OCI-LY1 (cell line): ENCODE data around the gene CPLANE2.

ENCODE experiments used
- H2AFZ ChIP-seq: fragments of 200-600 bp; sonication (generic), shearing (Covaris generic); 2 replicates; pipeline ENCODE4 v1.6.0; 2014; ENCODE audit warnings: antibody characterized with exemption, mild to moderate bottlenecking, low read length
- H3F3A ChIP-seq: fragments of 200-600 bp; sonication (generic), shearing (Covaris generic); 2 replicates; pipeline ENCODE4 v1.6.0; 2014; ENCODE audit warnings: mild to moderate bottlenecking, antibody characterized with exemption, low read length, moderate library complexity; ENCODE audit not compliant: insufficient read depth
- H3K27ac ChIP-seq: fragments of 200-600 bp; sonication (generic); 2 replicates; pipeline ENCODE4 v1.5.1; 2014; ENCODE audit warnings: low read length, mixed run types, mild to moderate bottlenecking, low read depth; ENCODE audit not compliant: poor library complexity, severe bottlenecking
- H3K27me3 ChIP-seq: fragments of 200-600 bp; sonication (generic); 2 replicates; pipeline ENCODE4 v1.6.0; 2014; ENCODE audit warnings: antibody characterized with exemption, mild to moderate bottlenecking, low read length, moderate library complexity; ENCODE audit not compliant: insufficient read depth
- H3K36me3 ChIP-seq: fragments of 200-600 bp; sonication (generic); 2 replicates; pipeline ENCODE4 v1.6.1; 2014; ENCODE audit warnings: mild to moderate bottlenecking, antibody characterized with exemption, low read length, moderate library complexity, mixed read lengths; ENCODE audit not compliant: insufficient read depth
- H3K4me1 ChIP-seq: fragments of 200-600 bp; sonication (generic); 2 replicates; pipeline ENCODE4 v1.5.1; 2014; ENCODE audit warnings: mild to moderate bottlenecking, low read length, moderate library complexity; ENCODE audit not compliant: insufficient read depth, severe bottlenecking
- H3K4me2 ChIP-seq: fragments of 200-600 bp; sonication (generic), shearing (Covaris generic); 2 replicates; pipeline ENCODE4 v1.6.1; 2014; ENCODE audit warnings: low read length
- H3K4me3 ChIP-seq: fragments of 200-600 bp; sonication (generic); 2 replicates; pipeline ENCODE4 v1.5.1; 2014; ENCODE audit warnings: low read length, low read depth, mild to moderate bottlenecking, mixed read lengths; ENCODE audit not compliant: poor library complexity, severe bottlenecking
- H3K79me2 ChIP-seq: fragments of 200-600 bp; shearing (Covaris generic); 2 replicates; pipeline ENCODE4 v1.6.1; 2016; ENCODE audit warnings: mixed run types, low read length, mixed read lengths; ENCODE audit not compliant: insufficient read depth
- H3K9ac ChIP-seq: fragments of 200-600 bp; sonication (generic), shearing (Covaris generic); 2 replicates; pipeline ENCODE4 v1.6.1; 2014; ENCODE audit warnings: mild to moderate bottlenecking, low read length, mixed read lengths
- H3K9me2 ChIP-seq: fragments of 200-600 bp; sonication (generic), shearing (Covaris generic); 2 replicates; pipeline ENCODE4 v1.6.1; 2014; ENCODE audit warnings: low read depth, mild to moderate bottlenecking, low read length, mixed read lengths
- H3K9me3 ChIP-seq: fragments of 200-600 bp; shearing (Covaris generic); 2 replicates; pipeline ENCODE4 v1.6.1; 2014; ENCODE audit warnings: low read length, mixed read lengths
- H4K20me1 ChIP-seq: fragments of 200-600 bp; sonication (generic), shearing (Covaris generic); 2 replicates; pipeline ENCODE4 v1.6.0; 2016; ENCODE audit warnings: mild to moderate bottlenecking, low read length; ENCODE audit not compliant: insufficient read depth
- EZH2 ChIP-seq: fragments of 200-600 bp; sonication (generic), shearing (Covaris generic); IDR thresholded peaks from 2 replicates; pipeline ENCODE4 v1.8.0; 2017; ENCODE audit warnings: borderline replicate concordance, mixed run types, mild to moderate bottlenecking, antibody characterized with exemption, low read length, moderate library complexity, mixed read lengths
- TF ChIP-seq, protein P1 (sequence below): fragments of 200-600 bp; sonication (generic), shearing (Covaris generic); IDR thresholded peaks from 2 replicates; pipeline ENCODE4 v1.5.1; 2017; ENCODE audit warnings: mild to moderate bottlenecking, antibody characterized with exemption, low read length, moderate library complexity, mixed read lengths

Gene CPLANE2

DNA sequence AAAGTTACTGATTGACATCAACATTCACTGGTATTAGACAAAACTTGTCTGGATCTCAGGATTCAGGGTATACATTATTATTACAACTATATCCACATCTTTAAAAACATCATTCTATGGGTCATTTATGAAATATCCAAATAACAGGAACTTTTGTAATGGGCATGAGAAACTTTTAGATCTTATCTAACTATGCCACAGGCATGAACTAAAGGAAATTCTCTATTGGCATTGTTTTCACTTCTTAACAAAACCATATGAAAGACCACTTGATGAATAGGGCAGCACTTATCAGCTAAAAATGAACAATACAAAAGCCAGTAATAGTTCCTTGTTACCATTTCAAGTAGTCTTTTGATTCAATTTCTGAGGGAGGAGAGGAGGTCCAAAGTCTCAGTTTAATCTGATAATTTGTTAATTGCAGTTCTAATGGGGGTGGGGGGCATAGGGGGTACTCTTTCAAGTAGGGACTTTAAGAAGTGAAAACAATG is 30.8 kb upstream of the CPLANE2 start:
- Histone ChIP-seq H3K4me3 (no peak overlapping the region), H3K79me2 (peaks cover 4% of the 10 kb centered on the region; the same call in 1 of the 2 replicates), H3K27ac (no peak overlapping the region), H3K36me3 (peaks cover 4% of the 10 kb centered on the region; the same call in 1 of the 2 replicates), H4K20me1 (no peaks in the 10 kb centered on the region), H3K4me1 (no peaks in the 10 kb centered on the region), H3F3A (no peaks in the 10 kb centered on the region), H2AFZ (no peak overlapping the region), H3K27me3 (no peaks in the 10 kb centered on the region), H3K9me3 (no peaks in the 10 kb centered on the region), H3K9ac (no peak overlapping the region), H3K4me2 (no peak overlapping the region), H3K9me2 (no peaks in the 10 kb centered on the region)
- TF ChIP-seq, protein P1, sequence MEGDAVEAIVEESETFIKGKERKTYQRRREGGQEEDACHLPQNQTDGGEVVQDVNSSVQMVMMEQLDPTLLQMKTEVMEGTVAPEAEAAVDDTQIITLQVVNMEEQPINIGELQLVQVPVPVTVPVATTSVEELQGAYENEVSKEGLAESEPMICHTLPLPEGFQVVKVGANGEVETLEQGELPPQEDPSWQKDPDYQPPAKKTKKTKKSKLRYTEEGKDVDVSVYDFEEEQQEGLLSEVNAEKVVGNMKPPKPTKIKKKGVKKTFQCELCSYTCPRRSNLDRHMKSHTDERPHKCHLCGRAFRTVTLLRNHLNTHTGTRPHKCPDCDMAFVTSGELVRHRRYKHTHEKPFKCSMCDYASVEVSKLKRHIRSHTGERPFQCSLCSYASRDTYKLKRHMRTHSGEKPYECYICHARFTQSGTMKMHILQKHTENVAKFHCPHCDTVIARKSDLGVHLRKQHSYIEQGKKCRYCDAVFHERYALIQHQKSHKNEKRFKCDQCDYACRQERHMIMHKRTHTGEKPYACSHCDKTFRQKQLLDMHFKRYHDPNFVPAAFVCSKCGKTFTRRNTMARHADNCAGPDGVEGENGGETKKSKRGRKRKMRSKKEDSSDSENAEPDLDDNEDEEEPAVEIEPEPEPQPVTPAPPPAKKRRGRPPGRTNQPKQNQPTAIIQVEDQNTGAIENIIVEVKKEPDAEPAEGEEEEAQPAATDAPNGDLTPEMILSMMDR: no peak
- TF ChIP-seq EZH2: no peak

DNA sequence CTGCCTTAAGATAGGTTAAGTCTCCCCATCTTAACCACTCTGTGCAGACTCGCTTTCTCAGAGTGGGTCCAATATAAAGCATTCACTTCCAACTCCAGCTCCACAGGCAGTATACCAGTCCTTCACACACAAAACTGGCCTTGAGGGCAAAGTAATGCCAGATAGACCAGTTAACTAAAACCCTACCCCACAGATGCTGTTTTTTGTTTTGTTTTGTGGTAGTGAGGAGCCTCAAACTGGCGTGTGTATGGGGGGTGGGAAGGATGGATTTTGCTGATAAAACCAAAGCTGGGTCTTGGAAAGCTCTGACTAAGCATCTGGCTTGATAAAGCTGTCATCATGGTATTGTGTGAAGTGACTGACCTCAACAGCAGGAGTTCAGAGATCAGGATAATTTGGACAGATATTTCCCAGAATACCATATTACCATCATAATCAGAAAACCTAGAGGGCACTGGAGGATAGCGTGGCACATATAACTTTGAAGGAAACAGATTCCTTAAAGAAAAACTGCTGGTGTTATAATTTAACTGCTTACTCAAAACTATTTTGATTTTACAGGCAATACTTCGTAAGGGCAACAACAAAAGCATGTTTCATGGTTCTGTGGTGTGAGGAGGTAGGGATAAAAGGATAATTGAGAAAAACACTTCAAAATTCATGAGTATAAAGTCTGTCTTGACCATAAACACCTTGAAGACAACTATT is 29.6 kb upstream of the CPLANE2 start:
- H3K4me2 ChIP-seq: no peak overlapping the region
- no peaks in the 10 kb centered on the region for H3K27me3 ChIP-seq
- H2AFZ ChIP-seq: no peak overlapping the region
- no peaks in the 10 kb centered on the region for H3K9me3 ChIP-seq
- H3K9ac ChIP-seq: no peak overlapping the region
- H3K79me2 ChIP-seq: peaks cover 4% of the 10 kb centered on the region; the same call in 1 of the 2 replicates
- H4K20me1 ChIP-seq: no peaks in the 10 kb centered on the region
- no peaks in the 10 kb centered on the region for H3F3A ChIP-seq
- H3K27ac ChIP-seq: no peak overlapping the region
- no peaks in the 10 kb centered on the region for H3K4me1 ChIP-seq
- H3K9me2 ChIP-seq: no peaks in the 10 kb centered on the region
- TF ChIP-seq, protein P1: no peak
- TF ChIP-seq EZH2: no peak
- no peaks in the 10 kb centered on the region for H3K36me3 ChIP-seq
- no peak overlapping the region for H3K4me3 ChIP-seq

DNA sequence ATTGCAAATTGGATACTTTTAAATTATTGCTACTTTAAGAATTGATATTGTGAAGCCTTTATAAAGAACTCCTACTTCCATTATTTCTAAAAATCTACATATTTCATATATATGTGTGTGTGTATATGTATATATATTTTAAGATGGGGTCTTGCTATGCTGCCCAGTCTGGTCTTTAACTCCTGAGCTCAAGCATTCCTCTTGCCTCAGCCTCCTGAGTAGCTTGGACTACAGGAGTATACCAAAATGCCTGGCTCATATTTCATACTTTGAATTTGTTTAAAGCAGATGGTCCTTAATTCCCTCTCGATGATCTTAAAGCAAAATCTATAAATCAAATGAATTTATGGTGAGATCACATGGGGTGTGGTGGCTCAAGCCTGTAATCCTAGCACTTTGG is 25.1 kb upstream of the CPLANE2 start:
- H4K20me1 ChIP-seq: no peaks in the 10 kb centered on the region
- H3K79me2 ChIP-seq: peaks cover 4% of the 10 kb centered on the region; the same call in 1 of the 2 replicates
- TF ChIP-seq, protein P1: no peak
- no peak for TF ChIP-seq EZH2

More for the DNA sequence above, 25.1 kb upstream of the CPLANE2 start:
- Histone ChIP-seq H3K9ac (no peak overlapping the region), H3K4me2 (no peak overlapping the region), H3K4me3 (no peak overlapping the region), H3K27me3 (no peaks in the 10 kb centered on the region), H3K36me3 (peaks cover 2% of the 10 kb centered on the region; the same call in 1 of the 2 replicates), H3K4me1 (no peaks in the 10 kb centered on the region), H3K9me2 (no peaks in the 10 kb centered on the region), H3F3A (no peaks in the 10 kb centered on the region), H2AFZ (no peak overlapping the region), H3K9me3 (no peaks in the 10 kb centered on the region), H3K27ac (no peak overlapping the region)
